Activated CD8-positive, alpha-beta memory T cell treated with anti-CD3 and anti-CD28 coated beads for 4 hours (primary cell): ENCODE results near the gene MEF2D.

Source experiments
- DNase-seq, 2 donors: peaks; one replicate each; pipeline ENCODE4 v3.0.0-alpha.2; 2020; ENCODE audit warnings: low read depth in 2 of 2

Gene MEF2D

DNA sequence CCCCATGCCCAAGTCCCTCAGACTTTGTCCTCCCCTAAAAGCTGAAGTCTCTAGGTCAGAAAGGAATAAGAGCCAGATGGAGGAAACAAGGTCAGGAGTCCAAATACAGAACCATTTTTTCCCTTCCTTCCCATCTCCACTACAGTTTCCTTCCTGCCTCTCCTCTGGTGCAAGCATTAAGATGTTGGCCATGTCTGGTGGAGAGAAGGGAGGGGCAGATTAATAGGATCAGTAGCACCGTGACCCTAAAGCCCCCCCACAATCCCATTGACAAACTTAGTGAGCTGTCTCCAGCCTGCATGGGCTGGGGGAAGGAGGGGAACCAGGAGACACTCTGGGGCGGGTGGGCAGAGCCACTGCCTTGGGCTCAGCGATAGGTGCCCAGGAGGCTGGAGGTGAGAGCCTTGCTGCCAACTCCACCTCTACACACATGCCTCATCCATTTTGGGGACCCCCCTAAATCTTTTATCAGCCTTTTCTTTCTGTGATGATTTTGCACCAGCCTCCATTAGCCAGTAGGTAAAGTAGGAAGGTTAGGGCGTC is 71.8 kb downstream of the MEF2D start:
- no peak for DNase-seq

DNA sequence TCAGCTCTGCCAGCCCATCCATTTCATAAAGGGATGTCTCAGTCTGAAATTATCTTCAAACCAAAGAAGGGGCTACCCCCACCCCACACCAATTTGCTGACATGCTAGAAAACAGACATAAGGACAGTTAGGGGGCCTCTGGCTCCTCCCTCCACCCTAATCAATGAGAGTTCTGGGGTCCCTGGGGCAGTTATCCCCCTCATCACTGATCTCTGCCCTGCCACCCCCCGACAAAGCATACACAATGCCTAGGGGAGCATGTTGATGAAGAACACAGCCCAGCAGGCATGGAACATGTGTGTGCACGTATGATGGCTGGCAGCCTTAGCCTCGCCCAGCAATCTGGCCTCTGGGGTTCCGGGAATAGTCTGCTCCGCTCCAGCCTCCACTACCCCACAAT is 72.6 kb downstream of the MEF2D start:
- no peak for DNase-seq

DNA sequence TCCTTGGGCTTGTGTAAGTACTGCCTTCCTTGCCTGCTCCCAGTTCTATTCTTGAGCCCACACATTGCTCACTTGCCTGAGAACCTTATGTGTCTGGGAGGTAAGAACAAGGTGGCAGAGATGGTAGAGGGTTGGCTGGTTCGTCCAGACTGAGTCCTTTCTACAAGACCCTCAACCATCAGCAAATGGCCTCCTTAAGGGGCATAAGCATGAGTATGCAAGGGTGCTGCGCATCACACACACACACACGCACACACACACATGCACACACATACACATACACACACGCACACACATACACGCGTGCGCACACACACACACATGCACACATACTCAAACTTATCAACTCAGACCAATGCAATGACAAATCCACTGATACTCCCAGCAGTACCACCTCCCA is 74.6 kb downstream of the MEF2D start:
- DNase-seq, result no peak

DNA sequence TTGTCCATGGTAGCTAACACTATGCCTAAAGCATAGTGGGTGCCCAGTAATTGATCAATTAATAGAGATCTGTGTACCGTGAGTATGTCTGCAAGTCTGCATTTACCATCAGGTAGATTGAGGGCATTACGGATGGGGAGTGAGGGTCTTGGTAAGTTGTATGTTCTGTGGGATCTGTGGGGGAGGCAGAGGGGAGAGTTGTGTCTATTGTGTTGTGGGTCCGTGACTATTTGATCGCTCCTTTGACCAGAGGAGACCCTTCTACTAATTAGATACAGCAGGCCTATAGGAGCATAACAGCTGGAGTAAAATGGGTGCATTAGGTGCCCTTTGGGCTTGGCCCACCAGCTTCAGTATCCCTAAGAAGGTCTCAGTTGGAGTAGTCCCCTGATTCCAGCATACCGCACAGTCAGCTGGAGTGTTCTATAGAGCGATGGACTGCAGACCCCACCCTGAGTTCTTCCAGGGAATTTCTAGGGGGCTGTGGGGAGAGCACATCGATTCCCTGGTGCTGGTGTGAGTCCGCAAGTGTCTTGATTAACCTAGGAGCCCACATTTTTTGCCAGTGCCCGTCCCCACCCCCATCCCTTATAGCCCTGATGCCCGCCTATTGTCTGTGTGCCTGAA is 75.7 kb downstream of the MEF2D start:
- DNase-seq, result no peak

DNA sequence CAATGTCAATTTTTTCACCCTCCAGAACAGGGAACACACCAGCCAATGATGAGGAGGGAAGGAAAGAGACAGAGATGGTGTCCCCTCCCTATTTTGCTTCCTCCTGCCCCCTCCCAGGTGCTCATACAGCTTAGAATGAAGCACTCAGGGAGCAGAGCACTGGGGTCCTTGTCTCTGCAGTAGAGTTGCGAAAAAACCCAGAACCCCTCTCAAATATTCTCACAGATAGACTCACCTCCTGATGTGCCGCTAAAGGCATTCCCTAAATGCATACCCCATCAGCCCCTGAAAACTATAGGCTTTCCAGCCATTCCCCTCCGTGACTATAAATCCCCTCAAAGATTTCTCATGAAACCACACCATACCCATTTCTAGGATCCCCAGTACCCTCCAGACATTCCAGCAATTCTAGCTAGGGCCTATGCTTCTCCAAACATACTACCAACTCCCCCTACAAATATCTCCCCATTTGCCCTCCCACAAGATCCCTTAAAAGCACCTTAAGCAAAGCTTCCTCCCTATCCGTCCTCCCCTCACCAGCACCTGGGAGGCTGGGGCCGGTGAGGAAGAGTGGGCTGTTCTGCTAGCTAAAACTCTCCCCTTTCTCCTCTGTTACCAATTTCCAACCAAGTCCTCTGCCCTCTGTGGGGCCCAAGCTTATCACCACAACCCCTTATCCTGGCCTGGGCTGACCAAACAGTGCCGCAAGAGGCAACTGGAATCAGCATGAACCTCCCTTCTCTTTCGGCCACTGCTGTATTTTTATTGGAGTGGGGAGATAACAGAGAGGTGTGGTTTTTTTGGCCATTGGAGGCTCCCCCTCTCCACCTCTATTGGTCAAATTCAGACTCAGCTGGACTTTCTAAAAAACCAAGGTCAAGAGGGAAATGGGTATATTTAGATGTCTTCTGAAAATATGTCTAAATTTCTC is 76.9 kb downstream of the MEF2D start:
- DNase-seq, result no peak

DNA sequence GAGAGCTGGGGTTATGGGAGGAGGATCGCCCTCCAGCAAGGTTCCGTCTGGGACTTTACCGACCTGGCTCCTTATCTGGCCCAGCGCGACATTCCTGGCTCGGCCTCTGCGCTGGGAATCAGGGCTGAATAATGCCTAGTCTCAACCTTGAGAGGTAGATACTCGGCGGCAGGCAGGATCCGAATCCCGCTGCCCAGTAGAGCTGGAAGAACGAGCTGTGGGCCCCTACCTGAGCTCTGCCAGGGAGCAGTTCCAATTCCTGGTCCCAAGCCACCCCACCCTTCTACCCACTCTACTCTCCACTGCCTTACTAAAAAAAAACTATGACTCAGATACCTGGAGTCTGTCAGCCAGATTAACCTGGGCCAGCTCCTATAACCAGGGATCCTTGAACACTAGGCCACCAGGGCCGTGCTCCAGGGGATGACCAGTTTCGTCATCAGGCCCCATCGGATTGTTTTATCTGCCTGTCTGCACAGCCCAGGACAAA is 77.9 kb downstream of the MEF2D start:
- DNase-seq, result no peak

DNA sequence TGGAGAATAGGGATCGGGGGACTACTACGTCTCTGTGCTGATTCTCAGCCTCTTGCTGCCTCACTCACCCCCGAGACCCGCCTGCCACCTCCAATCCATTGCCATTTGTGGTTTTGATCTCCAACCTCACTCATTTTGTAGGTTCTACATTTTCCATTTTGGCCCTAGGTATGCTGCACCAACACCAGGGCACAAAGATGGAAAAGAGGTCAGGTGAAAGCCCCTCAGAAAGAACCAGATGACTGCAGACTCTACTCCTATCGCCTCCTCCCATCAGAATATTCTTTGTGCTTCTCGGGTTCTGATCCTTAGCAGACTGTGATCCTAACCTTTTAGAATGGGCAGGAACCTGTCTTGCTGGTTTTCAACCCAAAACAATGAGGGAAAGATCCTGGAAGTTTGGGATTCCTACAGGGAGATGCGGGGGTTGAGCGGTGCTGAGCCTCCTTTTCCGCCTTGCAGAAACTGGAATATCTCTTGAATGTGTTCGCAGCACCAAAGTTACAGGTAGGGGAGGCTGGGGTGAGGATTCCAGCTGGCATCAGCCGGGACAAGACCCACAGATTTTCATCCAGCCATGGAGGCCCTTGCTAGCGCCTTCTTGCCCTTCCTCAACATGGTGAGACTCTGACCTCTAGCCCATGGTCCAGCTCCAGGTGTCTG is 78.5 kb downstream of the MEF2D start:
- DNase-seq, result no peak

DNA sequence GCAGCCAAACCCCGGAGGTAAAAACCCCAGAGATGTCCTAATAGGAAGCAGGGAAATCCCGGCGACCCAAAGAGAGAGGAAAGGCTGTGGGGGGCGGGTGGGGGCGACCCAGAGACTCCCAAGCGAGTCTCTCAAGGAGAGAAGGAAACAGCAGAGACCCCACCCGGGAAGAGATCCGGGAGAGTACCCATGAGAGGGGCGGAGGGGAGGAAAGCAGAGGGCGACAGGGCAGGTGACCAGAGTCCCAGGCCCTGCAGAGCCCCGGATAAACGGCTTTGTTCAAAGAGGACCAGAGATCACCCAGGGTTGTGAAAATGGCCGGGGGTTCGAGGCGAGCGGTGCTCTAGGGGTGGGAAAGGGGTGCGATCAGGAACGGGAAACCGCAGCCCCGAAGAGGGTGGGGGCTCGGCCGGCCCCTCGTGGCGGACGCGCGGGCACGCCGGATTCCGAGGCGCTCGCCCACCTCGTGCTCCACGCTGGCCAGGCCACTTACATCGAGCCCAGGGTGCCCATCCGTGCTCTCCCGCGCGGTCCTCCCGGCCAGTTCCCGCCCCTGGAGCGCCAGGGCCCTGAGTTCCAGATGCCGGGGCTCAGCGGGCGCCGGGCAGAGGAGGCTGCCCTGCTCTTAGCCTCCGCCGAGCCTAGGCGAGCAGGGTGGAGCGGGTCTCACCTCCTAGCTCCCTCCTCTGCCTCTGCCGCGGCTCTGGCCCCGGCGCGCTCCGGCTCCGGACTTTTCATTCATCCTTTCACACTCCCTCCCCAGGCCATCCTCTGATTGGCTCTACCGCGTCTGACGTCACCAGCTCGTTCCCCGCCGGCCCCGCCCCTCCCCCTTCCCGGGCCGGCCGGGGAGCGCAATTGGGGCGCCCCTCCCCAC is 79.3 kb downstream of the MEF2D start:
- peak; percentile 32 to 45 for DNase-seq

DNA sequence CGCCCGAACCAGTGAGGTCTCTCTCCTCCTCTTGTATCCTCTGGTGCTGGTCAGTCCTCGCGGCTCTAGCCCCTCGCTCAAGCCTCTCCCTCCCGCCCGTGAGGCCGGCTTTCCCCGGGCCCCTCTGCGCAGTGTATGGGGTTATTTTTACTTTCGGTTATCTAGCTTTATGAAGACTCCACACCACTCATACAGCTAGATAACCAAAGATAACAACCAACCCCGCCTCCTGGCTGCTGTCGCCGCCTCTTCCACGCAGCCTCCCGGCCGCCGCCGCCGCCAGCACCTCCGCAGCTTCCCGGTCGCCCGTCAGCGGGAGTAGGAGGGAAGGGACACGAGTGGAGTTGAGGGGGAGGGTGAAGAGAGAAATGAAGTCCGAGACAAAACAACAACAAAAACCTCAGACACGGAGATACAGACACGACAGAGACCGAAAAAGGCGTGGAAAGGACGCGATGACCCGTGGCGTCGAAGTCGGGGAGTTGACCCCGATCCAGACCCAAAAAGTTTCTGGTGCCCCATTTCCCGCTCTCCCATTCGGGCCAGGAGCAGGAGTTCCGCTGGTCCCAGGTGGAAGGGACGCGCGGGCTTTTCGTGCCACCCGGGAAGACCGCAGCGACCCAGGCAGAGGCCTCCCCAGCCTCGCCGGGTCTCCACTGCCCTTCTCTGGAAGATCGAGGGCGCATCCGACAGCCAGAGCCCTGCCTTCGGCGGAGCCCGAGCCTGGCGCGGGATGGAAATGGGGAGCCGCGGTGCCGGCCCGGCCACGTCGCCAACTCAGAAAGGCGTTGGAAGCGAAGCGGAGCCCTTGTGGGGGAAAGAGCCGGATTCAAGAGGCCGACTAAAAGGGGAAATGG is 80.1 kb downstream of the MEF2D start:
- peak in 1 of 2 donors; percentile 14 for DNase-seq

DNA sequence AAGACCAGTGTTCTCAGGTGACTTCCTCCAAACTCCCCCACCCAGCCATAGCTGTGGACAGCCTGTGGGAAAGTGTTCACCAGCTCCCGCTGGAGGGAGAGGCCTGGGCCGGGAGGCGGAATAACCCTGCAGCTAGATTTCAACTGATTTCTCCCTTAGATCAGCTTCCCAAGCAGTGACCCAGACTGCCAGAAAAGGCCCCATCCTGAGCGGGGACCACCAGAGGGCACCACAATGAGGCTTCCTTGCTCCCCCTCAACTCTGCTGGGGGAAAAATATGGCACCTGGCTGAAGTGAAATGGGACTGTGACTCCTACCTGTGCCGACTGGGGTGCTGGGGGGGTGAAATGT is 80.7 kb downstream of the MEF2D start:
- DNase-seq, result peak; percentile 26 to 32

DNA sequence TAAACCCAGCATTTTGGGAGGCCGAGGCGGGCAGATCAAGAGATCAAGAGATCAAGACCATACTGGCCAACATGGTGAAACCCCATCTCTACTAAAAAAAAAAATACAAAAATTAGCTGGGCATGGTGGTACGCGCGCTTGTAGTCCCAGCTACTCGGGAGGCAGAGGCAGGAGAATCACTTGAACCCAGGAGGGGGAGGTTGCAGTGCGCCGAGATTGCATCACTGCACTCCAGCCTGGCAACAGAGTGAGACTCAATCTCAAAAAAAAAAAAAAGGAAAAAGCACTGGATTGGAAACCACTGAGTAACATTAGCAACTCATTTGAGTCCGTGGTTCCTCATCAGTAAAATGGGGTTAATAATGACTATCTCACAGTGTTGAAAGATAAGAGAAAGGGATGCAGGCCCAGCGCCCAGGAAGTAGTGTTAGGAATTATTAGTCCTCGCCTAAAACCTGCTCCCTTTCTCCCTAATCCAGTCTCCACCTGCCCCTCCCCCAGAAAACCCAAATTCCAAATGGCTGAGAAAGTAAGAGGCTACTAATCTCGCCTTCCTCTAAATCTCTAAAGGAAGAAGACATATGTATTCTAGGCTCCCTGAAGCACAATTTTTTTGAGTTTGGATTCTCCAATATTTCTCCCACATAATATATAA is 82.0 kb downstream of the MEF2D start:
- no peak for DNase-seq

DNA sequence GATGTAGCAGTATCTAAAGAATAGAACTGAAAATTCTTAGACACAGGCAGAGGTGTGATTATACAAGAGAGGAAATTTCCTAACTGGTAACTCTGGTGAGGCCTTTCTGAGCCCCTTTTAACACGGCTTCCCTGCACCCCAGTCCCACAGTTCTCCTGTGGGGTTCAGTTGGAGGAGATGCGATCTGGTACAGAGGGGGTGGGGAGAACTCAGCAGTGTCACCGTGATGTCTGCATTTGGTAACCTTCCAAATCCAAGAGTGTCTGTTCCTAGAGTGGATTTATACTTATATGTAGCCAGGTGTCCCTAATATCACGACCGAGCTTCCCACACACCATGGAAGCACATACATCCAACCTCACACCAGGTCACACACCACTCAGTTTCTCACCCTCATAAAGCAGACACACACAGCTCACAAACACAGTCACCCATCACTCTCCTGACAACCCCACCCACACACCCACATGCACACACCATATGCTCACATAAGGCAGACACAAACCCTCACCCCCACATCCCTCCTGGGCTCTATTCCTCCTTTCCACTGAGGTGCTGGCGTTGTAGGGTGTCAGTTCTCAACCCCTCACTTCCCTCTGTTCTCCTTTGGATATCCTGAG is 83.1 kb downstream of the MEF2D start:
- no peak for DNase-seq

DNA sequence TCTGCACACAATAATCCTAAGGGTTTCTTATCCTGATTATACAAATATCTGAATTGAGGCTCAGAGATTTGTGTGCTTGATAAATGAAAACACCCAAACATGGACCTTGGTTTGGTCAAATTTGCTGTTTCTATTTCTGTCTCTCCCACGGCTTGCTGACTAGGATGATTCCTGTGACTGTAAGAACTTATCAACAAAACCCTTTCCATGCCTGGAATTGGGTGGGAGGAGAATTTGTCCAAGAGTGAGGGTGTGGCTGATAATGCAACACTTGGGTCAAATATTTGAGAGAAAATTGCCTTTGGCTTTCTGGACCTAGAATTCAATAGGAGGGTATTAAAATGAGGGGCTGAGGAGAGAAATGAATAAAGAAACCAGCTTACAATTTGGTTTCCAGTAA is 83.6 kb downstream of the MEF2D start:
- DNase-seq, result no peak

DNA sequence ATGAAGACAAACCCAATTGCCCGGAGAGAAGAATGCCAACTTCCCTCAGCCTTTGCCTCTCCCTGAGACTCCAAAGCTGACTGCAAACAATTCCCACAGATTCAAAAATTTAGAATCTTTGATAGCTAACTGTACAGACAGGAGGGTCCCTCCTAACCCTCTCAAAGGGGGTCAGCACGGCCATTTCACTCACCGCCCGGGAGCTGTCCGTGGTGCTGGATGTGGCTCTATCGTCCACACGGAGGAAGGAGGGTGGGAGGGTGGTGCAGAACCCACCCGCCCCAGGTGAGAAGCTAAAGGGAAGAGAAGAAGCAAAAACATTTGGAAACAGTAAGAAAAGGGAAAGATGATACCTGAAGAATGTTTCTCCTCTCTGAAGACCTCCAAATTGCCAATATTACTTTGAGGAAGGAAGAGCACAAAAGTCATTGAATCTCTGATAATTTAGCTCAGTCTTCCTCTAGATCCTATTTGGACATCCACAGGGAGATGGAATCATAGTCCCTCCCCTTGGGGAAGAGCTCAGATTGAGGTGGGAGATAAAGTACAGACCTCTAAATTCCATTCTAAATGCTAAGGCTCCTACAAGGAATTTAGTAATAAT is 86.0 kb downstream of the MEF2D start:
- DNase-seq, result no peak
